ENCODE measurements around the gene AP2S1.
"Not testable (repeated sequence)": the region's sequence is repeated elsewhere in the genome, so short reads cannot be mapped to it uniquely, and the experiment has no call there.

The AP2S1 gene

DNA sequence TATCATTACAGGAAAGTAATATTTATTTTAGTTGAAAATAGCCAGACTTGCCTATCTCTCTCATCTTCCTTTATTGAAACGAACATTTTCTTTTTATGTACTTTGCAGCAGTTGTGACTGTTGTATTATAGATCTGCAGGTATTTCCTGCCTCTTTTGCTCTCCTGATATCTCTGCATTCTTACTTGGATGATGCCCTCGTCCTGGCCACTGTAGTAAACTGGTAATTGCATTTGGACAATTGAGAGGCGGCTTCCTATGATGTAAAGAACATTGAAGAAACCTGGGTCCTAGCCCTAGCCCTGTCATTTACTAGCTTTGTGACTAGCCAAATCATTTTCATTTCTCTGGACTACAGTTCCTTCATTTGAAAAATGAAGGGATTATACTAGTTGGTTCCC lies 16.5 kb upstream of the AP2S1 start:
- DNase-seq, result no peak

GRCh38 chr19:46866407-46867136 lies 15.9 kb upstream of the AP2S1 start:
- DNase-seq, result no peak

DNA sequence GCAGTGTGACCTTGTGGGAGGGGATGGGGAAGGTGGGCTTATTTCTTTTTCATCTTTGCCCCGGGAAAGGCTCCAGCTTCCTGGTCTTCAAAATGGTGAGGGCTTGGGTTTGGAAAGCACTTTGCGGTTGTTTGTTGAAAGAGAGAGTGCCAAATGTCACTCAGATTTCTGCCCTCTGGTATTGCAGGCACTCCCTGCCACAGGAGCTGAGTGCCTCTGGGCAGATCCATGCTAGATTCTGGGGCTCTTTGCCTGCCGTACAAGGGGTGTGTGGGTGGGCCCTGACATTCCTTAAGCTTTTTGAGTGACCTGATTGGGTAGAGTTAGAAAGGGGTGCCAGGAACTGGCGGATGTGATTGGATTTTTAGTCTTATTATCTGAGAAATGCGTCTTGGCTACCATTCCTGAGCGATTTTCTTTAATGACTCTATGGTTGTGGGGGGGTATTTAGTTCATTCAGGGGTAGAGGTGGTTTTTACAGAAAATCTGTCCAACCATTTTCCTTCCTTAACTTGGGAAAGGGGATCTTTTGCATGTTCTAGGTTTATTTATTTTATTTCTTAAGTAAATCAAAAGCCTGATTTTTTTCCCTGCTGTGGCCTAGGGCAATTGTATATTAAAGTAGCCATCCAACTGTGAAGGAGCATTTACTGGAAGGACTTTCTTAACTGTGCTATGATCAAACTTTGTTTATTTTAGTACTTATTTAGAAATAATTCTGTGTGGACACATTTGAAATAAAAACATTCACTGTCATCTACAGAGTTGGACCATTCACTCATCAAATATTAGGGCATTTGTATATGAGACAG lies 13.4 kb upstream of the AP2S1 start:
- DNase-seq, result peak; percentile 79

DNA sequence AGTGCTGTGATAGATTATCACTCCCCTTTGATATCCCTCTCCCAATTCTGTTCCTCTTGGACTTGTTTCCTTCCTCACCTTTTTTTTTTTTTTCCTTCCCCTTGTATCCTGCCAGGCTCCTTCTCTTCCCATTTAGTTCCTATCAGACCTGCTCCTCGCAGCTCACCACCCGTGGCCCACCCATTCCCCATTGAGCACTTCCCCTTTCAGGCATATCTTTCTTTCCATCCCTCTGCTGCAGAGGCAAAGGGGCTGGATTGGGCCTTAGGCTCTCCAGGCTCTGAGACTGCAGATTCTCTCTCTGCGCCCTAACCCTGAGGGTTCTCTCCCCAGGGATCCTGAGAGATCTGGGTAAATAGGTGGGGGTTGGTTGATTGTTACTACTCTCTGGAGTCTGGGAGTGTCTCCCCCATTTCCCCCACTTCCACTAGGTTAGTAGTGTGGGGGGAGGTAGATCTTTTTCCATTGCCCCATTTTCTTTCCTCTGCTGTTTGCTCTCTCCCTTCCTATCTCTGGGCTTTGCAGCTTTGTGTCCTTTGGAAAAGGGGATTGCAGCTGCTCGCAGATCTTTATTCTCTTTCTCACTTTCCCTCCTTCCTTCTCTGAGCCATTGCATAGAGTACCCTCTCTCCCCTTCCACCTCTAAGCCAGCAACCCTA lies 12.5 kb upstream of the AP2S1 start:
- DNase-seq, result no peak

- no peak for DNase-seq
Observed at GRCh38 chr19:46862503-46862834, 11.8 kb upstream of the AP2S1 start.

DNA sequence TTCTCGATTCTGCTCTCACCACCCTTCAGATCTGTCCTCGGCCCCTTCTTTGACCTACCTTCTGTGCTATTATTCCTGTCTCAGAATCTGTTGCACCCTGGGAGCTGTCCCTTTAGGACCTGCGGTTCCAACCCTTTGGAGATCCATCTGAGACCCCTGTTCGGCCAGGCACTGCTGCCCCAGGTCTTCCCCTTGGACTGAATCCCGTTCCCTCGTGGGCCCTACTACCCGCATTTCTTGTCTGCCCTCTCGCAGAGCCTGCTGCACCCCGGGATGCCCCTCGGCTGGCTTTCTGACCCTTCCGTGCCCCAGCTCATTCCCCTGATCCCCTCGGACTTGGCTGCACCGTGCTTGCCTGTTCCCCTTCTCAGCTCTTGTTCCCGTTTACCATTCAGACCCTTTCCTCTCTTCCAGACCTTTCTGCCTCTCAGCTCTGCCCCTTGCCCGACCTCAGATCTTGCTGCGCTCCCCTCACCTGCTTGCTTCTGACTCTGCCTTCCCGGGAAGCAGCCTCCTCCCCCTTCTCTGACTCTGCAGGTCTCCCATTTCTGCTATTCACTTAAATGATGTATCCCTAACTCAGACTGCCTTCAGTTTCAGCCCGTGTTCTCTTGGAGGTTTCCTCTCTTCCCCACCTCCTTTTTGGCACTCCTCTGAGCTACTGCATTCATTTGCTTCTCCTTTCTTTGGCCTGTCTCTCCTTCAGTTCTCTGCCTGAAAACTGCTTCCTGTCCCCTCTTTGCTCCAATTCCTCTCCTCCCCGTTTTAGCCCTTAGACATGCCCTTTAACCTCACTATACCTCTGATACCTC lies 11.3 kb upstream of the AP2S1 start:
- peak; percentile 44 for DNase-seq

GRCh38 chr19:46860846-46861690 lies 10.4 kb upstream of the AP2S1 start, which contains the start of gene ARHGAP35:
ARHGAP35 (plus strand) TSS chr19:46860997; CDS start chr19:46918676, 57,679 bp downstream.
- DNase-seq, result no peak

- DNase-seq, result peak; percentile 98
Observed at GRCh38 chr19:46860125-46860845, 9.6 kb upstream of the AP2S1 start.

- no peak for DNase-seq
Observed at GRCh38 chr19:46859637-46860124, 9.0 kb upstream of the AP2S1 start.

DNA sequence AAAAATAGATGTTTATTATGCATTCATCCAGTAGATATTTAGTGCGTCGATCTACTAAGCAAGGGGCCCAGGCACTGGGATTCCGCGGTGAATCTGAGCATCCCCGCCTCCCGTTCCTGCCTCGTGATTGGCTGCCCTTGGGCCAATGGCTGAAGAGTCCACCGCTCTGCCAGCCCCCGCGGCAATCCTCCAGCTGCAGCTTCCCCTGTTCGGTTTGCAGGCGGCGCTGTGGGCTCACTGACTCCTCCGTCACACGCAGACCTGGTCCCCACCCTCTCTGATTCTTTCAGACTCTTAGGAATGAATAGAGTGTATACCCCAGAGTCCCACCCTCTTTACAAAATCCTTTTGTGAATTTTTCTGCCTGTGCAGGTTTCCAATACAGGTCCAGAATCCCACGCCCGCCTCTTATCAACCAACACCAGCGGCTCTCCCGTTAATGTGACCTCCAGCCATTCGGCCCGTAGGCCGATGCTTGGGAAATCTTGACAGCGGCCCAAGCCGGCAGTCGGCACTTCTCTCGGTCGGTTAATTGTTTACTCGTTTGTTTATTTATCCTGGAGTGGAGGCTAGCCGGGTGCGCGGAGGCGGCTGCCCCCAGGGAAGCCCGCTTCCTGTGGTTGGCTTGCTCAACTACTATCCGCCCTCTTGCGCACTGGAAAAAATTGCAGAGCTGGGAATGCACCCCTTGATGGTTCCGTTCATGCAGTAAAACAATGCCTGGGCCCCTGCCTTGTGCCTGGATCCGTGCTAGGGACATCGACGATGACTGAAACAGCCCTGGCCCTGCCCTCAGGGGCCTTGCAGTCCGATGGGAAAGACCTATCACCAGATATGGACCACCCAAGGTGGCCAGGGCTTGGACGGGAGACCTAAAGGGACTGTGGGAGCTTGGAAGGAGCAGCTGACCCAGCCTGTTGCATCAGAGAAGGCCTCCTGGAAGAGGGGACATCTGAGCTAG lies 5.7 kb upstream of the AP2S1 start:
- peak; percentile 90 for DNase-seq

DNA sequence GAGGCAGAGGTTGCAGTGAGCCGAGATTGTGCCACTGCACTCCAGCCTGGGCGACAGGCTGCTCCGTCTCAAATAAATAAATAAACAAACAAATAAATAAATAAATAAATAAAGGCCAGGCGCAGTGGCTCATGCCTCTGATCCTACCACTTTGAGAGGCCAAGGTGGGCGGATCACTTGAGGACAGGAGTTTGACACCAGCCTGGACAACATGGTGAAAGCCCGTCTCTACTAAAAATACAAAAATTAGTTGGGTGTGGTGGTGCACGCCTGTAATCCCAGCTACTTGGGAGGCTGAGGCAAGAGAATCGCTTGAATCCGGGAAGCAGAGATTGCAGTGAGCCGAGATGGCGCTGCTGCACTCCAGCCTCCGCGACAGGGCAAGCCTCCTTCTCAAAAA lies 4.1 kb upstream of the AP2S1 start:
- DNase-seq, result not testable (repeated sequence)

DNA sequence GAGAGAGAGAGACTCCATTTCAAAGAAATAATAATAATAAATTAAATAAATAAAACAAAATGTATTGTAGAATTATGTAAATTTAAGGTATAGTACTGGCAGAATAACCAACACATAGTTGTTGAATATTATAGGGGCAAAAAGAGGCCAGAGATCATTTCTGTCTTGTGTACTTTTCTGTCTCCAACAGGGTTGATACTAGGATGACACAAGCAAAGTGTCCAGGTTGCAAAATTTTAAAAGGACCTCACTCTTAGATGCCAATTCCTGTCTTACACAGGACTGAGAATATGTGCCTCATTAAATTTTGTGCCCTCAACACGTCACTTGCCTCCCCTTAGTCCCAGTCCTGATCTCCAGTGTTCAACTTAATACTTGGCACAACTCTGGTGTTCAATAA lies 2.2 kb upstream of the AP2S1 start:
- DNase-seq, result no peak

DNA sequence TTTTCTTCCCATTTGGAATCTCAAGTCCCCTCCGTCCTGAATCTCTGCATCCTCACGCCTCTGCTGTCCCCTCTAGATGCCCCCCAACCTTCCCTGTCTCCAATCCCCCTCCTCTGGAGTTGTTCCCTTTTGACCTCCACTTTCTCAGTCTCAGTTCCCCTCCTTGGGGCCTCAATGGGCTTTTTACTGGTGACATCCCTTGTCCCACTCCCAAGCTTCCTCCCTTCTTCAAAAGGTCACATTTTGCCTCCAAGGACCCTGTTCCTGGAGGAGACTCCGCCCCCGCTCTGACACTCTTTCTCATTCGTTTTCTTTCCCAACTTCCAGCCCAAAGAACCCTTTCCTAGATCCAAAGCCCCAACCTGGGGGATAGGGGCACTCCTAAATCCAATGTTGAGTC lies 1.0 kb downstream of the AP2S1 start:
- no peak for DNase-seq

DNA sequence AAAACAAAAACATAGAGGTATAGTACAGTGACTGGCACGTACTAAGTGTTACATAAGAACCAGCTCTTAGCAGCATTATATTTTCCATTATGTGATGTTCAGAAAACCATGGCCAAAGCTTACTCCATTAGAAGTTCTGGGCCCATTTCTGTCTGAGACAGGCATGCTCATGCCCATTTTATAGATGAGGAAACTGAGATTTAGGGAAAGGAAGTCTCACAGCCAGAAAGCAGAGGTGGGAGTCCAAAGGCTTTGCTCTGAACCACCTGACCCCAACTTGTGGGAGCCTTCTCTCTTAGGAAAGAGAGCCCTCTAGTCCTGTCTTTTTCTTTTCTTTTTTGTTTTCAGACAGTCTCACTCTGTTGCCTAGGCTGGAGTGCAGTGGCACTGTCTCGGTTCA lies 2.3 kb downstream of the AP2S1 start:
- DNase-seq, result no peak

GRCh38 chr19:46847528-46847927 lies 3.1 kb downstream of the AP2S1 start:
- no peak for DNase-seq

DNA sequence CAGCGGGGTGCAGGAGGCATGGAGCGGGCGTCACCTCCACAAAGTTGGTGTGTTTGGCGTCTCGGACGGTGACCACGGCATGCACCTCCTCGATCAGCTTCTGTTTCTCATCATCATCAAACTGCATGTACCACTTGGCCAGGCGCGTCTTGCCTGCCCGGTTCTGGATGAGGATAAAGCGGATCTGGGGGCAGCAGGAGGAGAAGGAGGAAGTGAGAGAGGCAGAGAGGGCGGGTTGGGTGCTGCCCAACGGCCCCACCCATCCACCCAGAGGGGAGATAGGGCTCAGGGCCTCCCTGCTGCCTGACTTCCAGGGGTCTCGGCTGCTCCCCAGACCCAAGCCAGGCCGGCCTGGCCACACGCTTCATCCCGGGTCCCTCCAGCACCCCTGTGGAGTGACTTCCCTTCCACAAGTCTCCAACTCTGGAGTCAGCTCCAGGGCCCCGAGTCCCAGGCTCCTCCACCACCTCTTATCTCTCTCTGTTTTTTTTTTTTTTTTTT lies 4.6 kb downstream of the AP2S1 start:
- no peak for DNase-seq

DNA sequence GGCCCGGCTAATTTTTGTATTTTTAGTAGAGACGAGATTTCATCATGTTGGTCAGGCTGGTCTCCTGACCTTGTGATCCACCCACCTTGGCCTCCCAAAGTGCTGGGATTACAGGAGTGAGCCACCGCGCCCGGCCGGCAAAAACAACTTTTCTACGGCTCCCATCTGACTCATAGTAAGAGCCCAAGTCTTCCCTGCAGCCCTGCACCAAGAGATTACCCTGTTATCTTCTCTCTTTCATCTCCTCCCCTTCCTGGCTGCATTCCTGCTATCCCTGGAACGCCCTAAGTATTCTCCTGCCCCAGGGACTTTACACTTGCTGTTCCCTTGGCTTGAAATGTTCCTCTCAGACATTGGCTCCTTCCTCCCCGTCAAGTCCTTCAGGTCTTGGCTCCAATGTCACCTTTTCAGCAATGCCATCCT lies 6.6 kb downstream of the AP2S1 start:
- no peak for DNase-seq

- DNase-seq, result no peak
Observed at GRCh38 chr19:46842791-46843190, 7.9 kb downstream of the AP2S1 start.

- no peak for DNase-seq
Observed at GRCh38 chr19:46841458-46842083, 9.1 kb downstream of the AP2S1 start.

Data from DMS79 treated with DMSO at 0.1 percent for 48 hours (cell line).